ENCODE measurements around the gene SLCO3A1. TPM values are rescaled to one million over a fixed set of nuclear protein-coding genes. Genes with fewer than 3 reads are reported as not detected.
A peak's percentile ranks its signal among the peaks of the same experiment; 100 is the strongest.

Gene SLCO3A1
- not detected in 2 replicates for total RNA-seq (2014; rRNA removed; shearing (Covaris generic))

GRCh38 chr15:91853511-91853947 lies at the start of gene SLCO3A1:
Gene SLCO3A1 (plus strand): TSS chr15:91853708.
- no peak within 1 kb of the TSS for H3K27ac ChIP-seq
- no peak for DNase-seq (ENCODE audit: low read depth in 1 of 2, low spot score in 2 of 2)
- H3K36me3 ChIP-seq, result no peaks in the 10 kb centered on the region
- no peaks in the 10 kb centered on the region; the same call in 1 of the 2 replicates for H3K9me3 ChIP-seq (replicated peaks)
- H3K4me3 ChIP-seq, result peak within 1 kb of the TSS; percentile 48
- H3K27me3 ChIP-seq (replicated peaks), result peaks cover 20% of the 10 kb centered on the region
- peaks cover 18% of the 10 kb centered on the region for H3K4me1 ChIP-seq (replicated peaks)

DNA sequence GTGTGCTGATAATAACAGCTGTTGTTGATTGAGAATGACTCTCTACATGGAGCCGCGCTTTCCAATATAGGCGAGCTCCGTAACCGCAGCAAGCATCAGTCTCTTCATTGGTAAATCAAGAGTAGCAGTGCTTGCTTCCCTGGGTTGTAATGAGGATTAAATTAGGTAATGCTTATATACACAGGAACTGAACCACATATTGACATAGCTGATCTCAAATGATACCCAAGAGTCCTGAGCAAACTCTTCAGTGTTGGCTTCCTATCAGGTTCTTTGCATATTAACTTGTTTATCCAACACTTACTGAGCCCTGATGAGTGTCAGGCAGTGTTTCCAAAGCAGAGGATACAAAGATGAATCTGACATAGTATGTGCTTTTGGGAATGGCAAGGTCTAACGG lies 46.4 kb upstream of the SLCO3A1 start:
- no peak for DNase-seq (ENCODE audit: low read depth in 1 of 2, low spot score in 2 of 2)
- Histone ChIP-seq H3K4me3 (no peak overlapping the region), H3K27ac (no peak overlapping the region), H3K36me3 (no peaks in the 10 kb centered on the region), H3K4me1 (replicated peaks) (no peaks in the 10 kb centered on the region), H3K27me3 (replicated peaks) (no peaks in the 10 kb centered on the region), H3K9me3 (replicated peaks) (no peaks in the 10 kb centered on the region)

DNA sequence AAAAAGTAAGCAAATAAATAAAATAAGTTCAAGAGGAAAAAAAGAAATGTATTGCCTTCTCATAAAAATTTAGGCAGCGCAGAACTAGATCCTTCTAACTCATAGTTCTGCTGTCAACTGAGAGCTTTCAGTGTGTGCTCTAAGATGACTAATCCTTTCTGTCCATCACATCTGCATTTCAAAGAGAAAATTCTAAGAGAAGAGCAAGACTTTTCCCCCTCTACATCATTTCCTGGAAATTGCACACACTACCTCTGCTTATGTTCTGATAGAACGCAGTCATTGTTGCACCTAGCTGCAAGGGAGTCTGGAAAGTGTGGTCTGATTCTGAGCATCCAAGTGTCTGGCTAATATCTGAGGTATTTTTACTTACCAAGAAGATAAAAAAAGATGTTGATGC lies 39.6 kb upstream of the SLCO3A1 start:
- DNase-seq (ENCODE audit: low read depth in 1 of 2, low spot score in 2 of 2), result no peak
- Histone ChIP-seq H3K9me3 (replicated peaks) (no peaks in the 10 kb centered on the region), H3K27me3 (replicated peaks) (no peaks in the 10 kb centered on the region), H3K36me3 (no peaks in the 10 kb centered on the region), H3K4me3 (no peak overlapping the region), H3K4me1 (replicated peaks) (no peaks in the 10 kb centered on the region), H3K27ac (no peak overlapping the region)

- no peak for DNase-seq (ENCODE audit: low read depth in 1 of 2, low spot score in 2 of 2)
- Histone ChIP-seq H3K36me3 (no peaks in the 10 kb centered on the region), H3K4me3 (no peak overlapping the region), H3K27ac (no peak overlapping the region), H3K27me3 (replicated peaks) (no peaks in the 10 kb centered on the region), H3K4me1 (replicated peaks) (no peaks in the 10 kb centered on the region), H3K9me3 (replicated peaks) (no peaks in the 10 kb centered on the region)
Observed at GRCh38 chr15:91816942-91817341, 36.6 kb upstream of the SLCO3A1 start.

DNA sequence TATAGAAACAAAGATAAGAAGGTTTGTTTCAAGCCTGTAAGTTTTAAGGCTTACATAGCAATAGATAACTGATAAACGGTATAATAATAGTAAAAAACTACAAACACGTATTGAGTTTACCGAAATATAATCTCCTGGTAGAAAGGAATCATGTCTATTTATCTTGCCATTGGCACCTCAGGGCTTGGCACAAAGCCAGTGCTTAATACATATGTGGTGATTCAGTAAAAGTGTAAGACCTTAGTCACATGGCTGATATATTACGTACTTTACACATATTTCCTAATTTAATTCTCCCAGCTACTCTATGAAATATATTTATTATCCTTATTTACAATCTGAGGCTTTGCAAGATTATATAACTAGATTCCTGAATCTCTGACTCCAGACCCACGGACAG lies 32.0 kb upstream of the SLCO3A1 start:
- Histone ChIP-seq H3K4me3 (no peak overlapping the region), H3K27me3 (replicated peaks) (no peaks in the 10 kb centered on the region), H3K4me1 (replicated peaks) (no peaks in the 10 kb centered on the region), H3K36me3 (no peaks in the 10 kb centered on the region), H3K27ac (no peak overlapping the region), H3K9me3 (replicated peaks) (no peaks in the 10 kb centered on the region)
- DNase-seq (ENCODE audit: low read depth in 1 of 2, low spot score in 2 of 2), result no peak

DNA sequence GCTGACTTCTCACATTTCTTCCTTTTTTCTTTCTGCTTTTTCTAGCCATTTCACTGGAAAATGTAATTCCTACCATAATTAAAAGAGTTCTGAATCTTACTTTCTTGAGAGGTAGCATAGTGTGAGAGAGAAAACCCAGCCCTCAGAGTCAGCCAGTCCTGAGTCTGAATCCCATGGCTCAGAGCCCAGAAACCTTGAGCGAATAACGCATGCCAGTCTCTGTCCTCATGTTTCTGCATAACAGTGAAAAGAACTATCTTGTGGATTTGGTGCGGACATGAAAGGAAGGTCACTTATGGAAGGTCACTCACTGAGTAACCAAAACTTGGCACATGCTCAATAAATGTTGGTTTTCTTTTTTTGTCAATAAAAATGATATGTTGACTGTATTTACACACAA lies 29.3 kb upstream of the SLCO3A1 start:
- H3K4me3 ChIP-seq, result no peak overlapping the region
- DNase-seq (ENCODE audit: low read depth in 1 of 2, low spot score in 2 of 2), result no peak
- no peaks in the 10 kb centered on the region for H3K27me3 ChIP-seq (replicated peaks)
- no peaks in the 10 kb centered on the region for H3K9me3 ChIP-seq (replicated peaks)
- H3K27ac ChIP-seq, result no peak overlapping the region
- H3K36me3 ChIP-seq, result no peaks in the 10 kb centered on the region
- no peaks in the 10 kb centered on the region for H3K4me1 ChIP-seq (replicated peaks)

GRCh38 chr15:91826443-91826842 lies 27.1 kb upstream of the SLCO3A1 start:
- Histone ChIP-seq H3K4me3 (no peak overlapping the region), H3K27me3 (replicated peaks) (no peaks in the 10 kb centered on the region), H3K27ac (no peak overlapping the region), H3K4me1 (replicated peaks) (no peaks in the 10 kb centered on the region), H3K9me3 (replicated peaks) (no peaks in the 10 kb centered on the region), H3K36me3 (no peaks in the 10 kb centered on the region)
- DNase-seq (ENCODE audit: low read depth in 1 of 2, low spot score in 2 of 2), result no peak

DNA sequence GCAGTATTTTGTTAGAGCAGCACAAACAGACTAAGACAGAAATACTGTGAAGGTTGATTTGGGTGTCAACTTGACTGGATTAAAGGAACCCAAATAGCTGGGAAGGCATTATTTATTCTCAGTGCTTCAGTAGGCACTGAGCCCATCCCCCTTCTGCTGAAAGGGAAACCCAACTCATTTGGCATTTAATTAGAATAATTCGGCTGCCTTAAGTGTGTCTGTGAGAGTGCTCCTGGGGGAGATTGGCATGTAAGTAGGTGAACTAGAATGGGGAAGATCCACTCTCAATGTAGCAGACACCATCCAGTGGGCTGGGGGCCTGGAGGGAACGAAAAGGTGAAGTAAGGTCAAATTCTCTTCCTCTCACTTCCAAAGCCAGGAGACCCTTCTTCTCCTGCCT lies 20.5 kb upstream of the SLCO3A1 start:
- DNase-seq (ENCODE audit: low read depth in 1 of 2, low spot score in 2 of 2), result no peak
- Histone ChIP-seq H3K4me1 (replicated peaks) (no peaks in the 10 kb centered on the region), H3K27ac (no peak overlapping the region), H3K27me3 (replicated peaks) (no peaks in the 10 kb centered on the region), H3K9me3 (replicated peaks) (no peaks in the 10 kb centered on the region), H3K36me3 (no peaks in the 10 kb centered on the region), H3K4me3 (no peak overlapping the region)

DNA sequence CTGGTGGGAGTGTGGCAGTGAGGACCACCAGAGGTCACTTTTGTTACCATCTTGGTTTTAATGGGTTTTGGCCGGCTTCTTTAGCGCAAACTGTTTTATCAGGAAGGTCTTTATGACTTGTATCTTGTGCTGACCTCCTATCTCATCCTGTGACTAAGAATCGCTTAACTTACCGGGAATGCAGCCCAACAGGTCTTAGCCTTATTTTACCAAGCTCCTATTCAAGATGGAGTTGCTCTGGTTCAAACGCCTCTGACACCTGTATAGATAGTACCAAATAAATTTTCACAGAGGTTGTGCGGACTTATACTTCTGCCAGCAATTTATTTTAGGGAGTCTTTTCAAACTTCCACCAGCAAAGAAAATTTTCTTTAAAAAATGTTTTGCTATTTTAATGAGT lies 13.6 kb upstream of the SLCO3A1 start:
- no peaks in the 10 kb centered on the region for H3K4me1 ChIP-seq (replicated peaks)
- no peaks in the 10 kb centered on the region for H3K9me3 ChIP-seq (replicated peaks)
- H3K27me3 ChIP-seq (replicated peaks), result no peaks in the 10 kb centered on the region; the same call in none of the 2 replicates
- no peak for DNase-seq (ENCODE audit: low read depth in 1 of 2, low spot score in 2 of 2)
- H3K27ac ChIP-seq, result no peak overlapping the region
- H3K4me3 ChIP-seq, result no peak overlapping the region
- no peaks in the 10 kb centered on the region for H3K36me3 ChIP-seq

- no peaks in the 10 kb centered on the region for H3K4me1 ChIP-seq (replicated peaks)
- no peaks in the 10 kb centered on the region for H3K36me3 ChIP-seq
- no peaks in the 10 kb centered on the region; the same call in none of the 2 replicates for H3K27me3 ChIP-seq (replicated peaks)
- H3K9me3 ChIP-seq (replicated peaks), result no peaks in the 10 kb centered on the region
- no peak overlapping the region for H3K27ac ChIP-seq
- no peak overlapping the region for H3K4me3 ChIP-seq
- no peak for DNase-seq (ENCODE audit: low read depth in 1 of 2, low spot score in 2 of 2)
Observed at GRCh38 chr15:91841861-91842260, 11.6 kb upstream of the SLCO3A1 start.

- DNase-seq (ENCODE audit: low read depth in 1 of 2, low spot score in 2 of 2), result no peak
- Histone ChIP-seq H3K9me3 (replicated peaks) (no peaks in the 10 kb centered on the region), H3K4me1 (replicated peaks) (no peaks in the 10 kb centered on the region), H3K36me3 (no peaks in the 10 kb centered on the region), H3K4me3 (no peak overlapping the region), H3K27me3 (replicated peaks) (no peaks in the 10 kb centered on the region; the same call in none of the 2 replicates), H3K27ac (no peak overlapping the region)
Observed at GRCh38 chr15:91844341-91844740, 9.2 kb upstream of the SLCO3A1 start.

- DNase-seq (ENCODE audit: low read depth in 1 of 2, low spot score in 2 of 2), result no peak
- no peak overlapping the region for H3K4me3 ChIP-seq
- H3K4me1 ChIP-seq (replicated peaks), result no peaks in the 10 kb centered on the region
- H3K36me3 ChIP-seq, result no peaks in the 10 kb centered on the region
- H3K9me3 ChIP-seq (replicated peaks), result no peaks in the 10 kb centered on the region
- no peaks in the 10 kb centered on the region; the same call in none of the 2 replicates for H3K27me3 ChIP-seq (replicated peaks)
- H3K27ac ChIP-seq, result no peak overlapping the region
Observed at GRCh38 chr15:91844928-91845327, 8.6 kb upstream of the SLCO3A1 start.

DNA sequence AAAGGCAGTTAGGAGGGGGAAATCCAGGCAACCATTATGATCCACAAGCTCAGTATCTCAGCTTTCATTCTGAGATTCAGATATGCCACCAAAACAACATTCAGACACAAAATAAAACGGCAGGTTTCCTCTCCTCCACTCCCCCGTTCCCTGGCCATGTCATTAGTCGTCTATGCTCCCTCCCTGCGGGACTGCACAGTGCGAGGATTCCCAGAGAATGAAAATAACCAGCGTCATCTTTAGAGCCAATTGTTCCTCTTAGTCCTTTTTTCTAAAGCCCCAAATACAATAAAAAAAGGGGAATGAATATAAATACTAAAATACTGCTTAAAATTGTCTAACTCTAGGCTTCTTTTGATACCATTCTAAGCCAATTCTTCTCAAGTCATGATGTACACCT lies 7.8 kb upstream of the SLCO3A1 start:
- no peaks in the 10 kb centered on the region for H3K9me3 ChIP-seq (replicated peaks)
- H3K4me1 ChIP-seq (replicated peaks), result no peaks in the 10 kb centered on the region
- no peaks in the 10 kb centered on the region for H3K36me3 ChIP-seq
- H3K27ac ChIP-seq, result no peak overlapping the region
- no peak overlapping the region for H3K4me3 ChIP-seq
- H3K27me3 ChIP-seq (replicated peaks), result no peaks in the 10 kb centered on the region; the same call in none of the 2 replicates
- no peak for DNase-seq (ENCODE audit: low read depth in 1 of 2, low spot score in 2 of 2)

GRCh38 chr15:91849180-91849579 lies 4.3 kb upstream of the SLCO3A1 start:
- Histone ChIP-seq H3K9me3 (replicated peaks) (no peaks in the 10 kb centered on the region; the same call in 1 of the 2 replicates), H3K36me3 (no peaks in the 10 kb centered on the region), H3K4me1 (replicated peaks) (peaks cover 18% of the 10 kb centered on the region), H3K27me3 (replicated peaks) (peaks cover 4% of the 10 kb centered on the region), H3K27ac (no peak overlapping the region), H3K4me3 (no peak overlapping the region)
- DNase-seq (ENCODE audit: low read depth in 1 of 2, low spot score in 2 of 2), result no peak

DNA sequence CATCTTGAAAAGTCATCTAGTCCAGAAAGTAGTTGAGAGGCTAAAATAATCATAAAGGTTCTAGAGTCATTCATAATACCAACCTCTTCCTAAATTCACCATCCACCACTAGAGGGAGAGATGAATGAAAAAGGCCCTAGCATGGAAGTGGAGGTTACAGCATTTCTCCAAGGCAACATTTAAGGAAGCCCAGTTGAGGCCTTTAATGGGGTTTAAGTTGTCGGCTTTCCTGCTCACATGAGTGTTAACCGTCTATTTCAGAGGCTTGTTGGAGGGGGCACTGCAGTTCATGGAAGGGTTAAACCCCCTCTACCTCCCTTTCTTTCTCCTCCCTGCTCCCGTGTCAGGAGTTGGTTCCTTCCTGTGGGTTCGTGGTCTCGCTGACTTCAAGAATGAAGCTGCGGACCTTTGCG lies 3.8 kb upstream of the SLCO3A1 start:
- no peak overlapping the region for H3K27ac ChIP-seq
- H3K4me1 ChIP-seq (replicated peaks), result peaks cover 18% of the 10 kb centered on the region
- peak in 1 of 2 experiments; percentile 4 for DNase-seq (ENCODE audit: low read depth in 1 of 2, low spot score in 2 of 2)
- H3K4me3 ChIP-seq, result no peak overlapping the region
- no peaks in the 10 kb centered on the region; the same call in 1 of the 2 replicates for H3K9me3 ChIP-seq (replicated peaks)
- peaks cover 9% of the 10 kb centered on the region for H3K27me3 ChIP-seq (replicated peaks)
- no peaks in the 10 kb centered on the region for H3K36me3 ChIP-seq
